A549 (cell line): ENCODE measurements around the gene GRID1.

Source experiments
- CBX2 ChIP-seq: fragments of 200-600 bp; sonication (generic); IDR thresholded peaks from 2 replicates; pipeline ENCODE4 v1.6.1; 2016; ENCODE audit warnings: low read depth, mild to moderate bottlenecking, borderline replicate concordance
- CTCF ChIP-seq: fragments of >200 bp; sonication (Bioruptor Twin); formaldehyde crosslinking; IDR thresholded peaks from 3 replicates; pipeline ENCODE4 v1.5.1; 2016
- EP300 ChIP-seq, 2 experiments: fragments of >200 bp; sonication (Bioruptor Twin); formaldehyde crosslinking; IDR thresholded peaks; 2 replicates in 1 of 2; 3 replicates in 1 of 2; pipeline ENCODE4 v1.6.1; 2016 to 2017
- RAD21 ChIP-seq, 2 experiments: fragments of >200 bp in 1 of 2; sonication (Bioruptor Twin) in 1 of 2; formaldehyde crosslinking in 1 of 2; IDR thresholded peaks in 1 of 2; conservative IDR thresholded peaks in 1 of 2; 2 replicates in 1 of 2; 3 replicates in 1 of 2; pipeline ENCODE4 v1.6.1; 2012 to 2018; ENCODE audit warnings: inconsistent platforms in 1 of 2
- REST ChIP-seq: fragments of 200-600 bp; sonication (generic); IDR thresholded peaks from 2 replicates; pipeline ENCODE4 v1.6.1; 2016; ENCODE audit warnings: antibody characterized with exemption, mild to moderate bottlenecking, moderate library complexity
- SMC3 ChIP-seq: fragments of >200 bp; sonication (Bioruptor Twin); formaldehyde crosslinking; IDR thresholded peaks from 3 replicates; pipeline ENCODE4 v1.6.1; 2018; ENCODE audit warnings: inconsistent platforms

DNA sequence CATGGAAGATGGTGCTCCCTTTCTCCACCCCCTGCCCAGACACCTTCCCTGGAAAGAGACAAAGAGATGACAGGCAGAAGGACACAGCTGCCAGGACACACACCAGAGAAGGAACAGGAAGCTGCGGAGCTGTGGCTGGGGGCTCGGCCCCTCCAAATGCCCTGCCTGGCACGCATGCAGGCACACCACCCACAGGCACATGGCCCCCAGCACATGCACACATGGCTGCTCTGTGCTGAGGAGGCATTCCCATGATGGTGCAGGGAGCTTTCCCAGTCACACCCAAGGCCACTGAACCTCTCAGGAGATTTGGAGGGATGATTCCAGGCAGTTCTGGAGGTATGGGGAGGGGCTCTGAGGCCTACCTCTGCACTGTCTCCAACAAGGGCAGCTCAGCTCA lies 143.3 kb downstream of the GRID1 start:
- TF ChIP-seq CTCF (no peak), SMC3 (no peak), RAD21 (conservative IDR thresholded peaks at IDR 0.05 in 1 of 2, IDR thresholded peaks at IDR 0.05 in 1 of 2) (no peak), REST (no peak), CBX2 (no peak), EP300 (IDR thresholded peaks at IDR 0.05) (no peak)
